ENCODE results near the gene YWHAG.
"Not testable (repeated sequence)": the region's sequence is repeated elsewhere in the genome, so short reads cannot be mapped to it uniquely, and the experiment has no call there.

YWHAG gene

GRCh38 chr7:76358481-76359110 is at the start of gene YWHAG:
TSS of gene YWHAG (minus strand) at chr7:76358991. CDS start at chr7:76358808, 183 bp downstream.
- DNase-seq, result peak; percentile 81 to 92

DNA sequence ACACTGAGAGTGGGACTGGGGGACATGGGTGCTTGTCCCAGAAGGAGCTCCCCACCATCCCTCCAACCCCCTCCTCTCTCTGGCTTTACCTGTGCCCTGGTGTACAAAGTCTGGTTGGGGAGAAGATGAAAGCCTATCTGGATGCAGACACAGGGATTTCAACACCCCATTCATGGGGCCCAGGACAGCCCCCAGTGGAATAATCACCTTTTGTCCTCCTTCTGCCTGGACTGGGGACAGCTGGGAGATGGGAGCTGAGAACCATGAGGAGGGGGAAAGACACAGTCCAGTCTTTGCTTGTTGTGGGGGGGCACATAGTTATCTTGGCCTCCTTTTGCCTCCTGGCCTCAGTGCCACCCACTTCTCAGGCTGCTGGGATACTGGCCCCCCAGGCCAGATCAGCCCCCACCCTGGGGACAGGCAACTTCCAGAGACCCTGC is 49.4 kb upstream of the YWHAG start:
- DNase-seq, result no peak

DNA sequence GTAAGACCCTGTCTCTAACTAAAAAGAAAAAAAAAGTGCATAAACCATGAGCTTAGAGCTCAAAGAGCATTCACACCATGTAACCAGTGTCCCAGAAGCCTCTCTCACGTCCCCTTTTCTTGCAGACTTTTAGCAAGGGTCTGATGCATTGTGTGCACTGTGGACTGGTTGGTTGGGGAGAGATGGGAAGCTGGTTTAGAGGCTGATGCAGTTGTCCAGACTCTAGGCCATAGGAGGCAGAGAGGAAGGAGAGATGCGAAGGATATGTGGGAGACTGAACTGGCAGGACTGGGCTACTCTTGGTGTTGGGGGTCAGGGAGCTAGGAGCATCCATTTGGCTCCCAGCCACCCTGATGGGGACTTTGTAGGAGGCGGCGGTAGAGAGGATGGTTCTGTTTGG is 48.9 kb upstream of the YWHAG start:
- no peak for DNase-seq

DNA sequence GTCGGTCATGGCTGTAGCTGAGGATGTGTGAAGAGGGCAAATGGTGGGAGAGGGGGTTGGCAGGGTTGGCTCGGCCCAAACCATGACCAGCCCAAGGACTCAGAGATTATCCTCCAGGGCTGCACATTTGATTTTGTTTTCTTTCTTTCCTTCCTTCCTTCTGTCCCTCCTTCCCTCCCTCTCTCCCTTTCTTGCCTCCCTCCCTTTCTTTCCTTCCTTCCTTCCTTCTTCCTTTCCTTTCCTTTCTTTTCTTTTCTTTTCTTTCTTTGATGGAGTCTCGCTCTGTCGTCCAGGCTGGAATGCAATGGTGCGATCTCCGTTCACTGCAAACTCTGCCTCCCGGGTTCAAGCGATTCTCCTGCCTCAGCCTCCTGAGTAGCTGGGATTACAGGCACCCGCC is 46.9 kb upstream of the YWHAG start:
- DNase-seq, result no peak

GRCh38 chr7:76403780-76404494 is 45.1 kb upstream of the YWHAG start:
- DNase-seq, result no peak

- not testable (repeated sequence) for DNase-seq
Observed at GRCh38 chr7:76403097-76403496, 44.3 kb upstream of the YWHAG start.

DNA sequence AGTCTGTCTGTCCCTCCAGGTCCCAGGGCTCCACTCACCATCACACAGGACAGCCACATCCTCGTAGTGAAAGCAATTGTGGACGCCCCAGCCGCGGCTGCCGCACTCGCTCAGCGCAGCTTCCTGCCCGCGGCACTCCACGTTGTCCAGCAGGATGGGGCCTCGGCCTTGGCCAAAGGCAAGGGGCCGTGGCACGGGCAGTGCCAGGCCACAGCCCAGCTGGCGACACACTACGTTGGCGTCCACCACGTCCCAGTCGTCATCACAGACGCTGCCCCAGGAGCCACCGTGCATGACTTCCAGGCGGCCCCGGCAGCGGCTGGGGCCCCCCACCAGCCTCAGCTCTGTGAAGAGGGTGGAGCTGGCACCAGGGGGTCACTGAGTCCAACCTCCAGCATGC is 41.5 kb upstream of the YWHAG start:
- DNase-seq, result no peak

GRCh38 chr7:76397409-76398183 is 38.8 kb upstream of the YWHAG start:
- DNase-seq, result peak; percentile 81 to 91

DNA sequence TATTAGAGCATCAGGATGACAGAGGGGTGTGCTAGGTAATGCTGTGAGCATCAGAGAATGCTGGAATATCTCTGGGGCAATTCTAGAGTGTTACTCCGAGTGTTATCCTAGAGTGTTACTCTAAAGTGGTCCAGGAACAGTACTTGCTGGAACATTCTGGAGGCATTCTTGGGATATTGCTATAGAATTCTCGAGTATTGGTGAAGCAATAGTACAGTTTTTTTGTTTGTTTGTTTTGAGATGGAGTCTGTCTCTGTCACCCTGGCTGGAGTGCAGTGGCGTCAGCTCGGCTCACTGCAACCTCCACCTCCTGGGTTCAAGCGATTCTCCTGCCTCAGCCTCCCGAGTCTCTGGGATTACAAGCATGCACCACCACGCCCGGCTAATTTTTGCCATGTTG is 38.1 kb upstream of the YWHAG start:
- no peak for DNase-seq

DNA sequence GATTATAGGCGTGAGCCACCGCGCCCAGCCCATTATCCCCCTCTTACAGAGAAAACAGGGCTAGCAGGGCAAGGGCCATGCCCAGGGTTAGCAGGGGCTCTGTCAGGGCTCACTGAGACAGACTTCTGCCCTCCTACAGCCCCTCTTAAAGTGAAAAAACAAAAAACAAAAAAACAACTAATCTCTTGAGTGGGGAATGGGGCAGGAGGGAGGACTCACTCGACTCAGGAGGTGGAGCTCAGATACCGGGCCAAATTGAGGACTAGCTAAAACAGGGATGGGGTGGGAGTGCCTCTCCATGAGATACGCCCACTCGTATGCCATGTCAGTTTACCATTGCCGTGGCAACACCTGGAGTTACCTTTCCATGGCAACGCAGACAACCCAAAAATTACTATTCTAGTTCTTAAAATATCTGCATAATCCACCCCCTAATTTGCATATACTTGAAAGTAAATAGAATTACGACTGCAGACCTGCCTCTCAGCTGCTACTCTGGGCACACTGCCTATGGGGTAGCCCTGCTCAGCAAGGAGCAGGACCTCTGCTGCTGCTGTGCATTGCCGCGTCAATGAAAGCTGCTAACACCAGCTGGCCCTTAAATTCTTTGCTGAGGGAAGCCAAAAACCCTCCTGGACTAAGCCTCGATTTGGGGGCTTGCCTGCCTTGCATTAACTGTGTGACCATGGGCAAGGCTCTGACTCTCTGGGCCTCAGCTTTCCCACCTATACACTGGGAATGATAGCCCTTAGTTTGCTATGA is 37.4 kb upstream of the YWHAG start:
- DNase-seq, result no peak

DNA sequence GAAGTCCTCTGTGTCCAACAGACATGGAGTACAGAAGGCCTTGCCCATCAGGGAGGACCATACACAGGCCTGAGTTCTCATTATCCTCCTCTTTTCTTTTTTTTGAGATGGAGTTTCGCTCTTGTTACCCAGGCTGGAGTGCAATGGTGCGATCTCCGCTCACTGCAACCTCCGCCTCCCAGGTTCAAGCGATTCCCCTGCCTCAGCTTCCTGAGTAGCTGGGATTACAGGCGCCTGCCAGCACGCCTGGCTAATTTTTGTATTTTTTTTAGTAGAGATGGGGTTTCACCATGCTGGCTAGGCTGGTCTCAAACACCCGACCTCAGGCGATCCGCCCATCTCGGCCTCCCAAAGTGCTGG is 36.8 kb upstream of the YWHAG start:
- not testable (repeated sequence) for DNase-seq

GRCh38 chr7:76394957-76395356 is 36.2 kb upstream of the YWHAG start:
- no peak for DNase-seq

DNA sequence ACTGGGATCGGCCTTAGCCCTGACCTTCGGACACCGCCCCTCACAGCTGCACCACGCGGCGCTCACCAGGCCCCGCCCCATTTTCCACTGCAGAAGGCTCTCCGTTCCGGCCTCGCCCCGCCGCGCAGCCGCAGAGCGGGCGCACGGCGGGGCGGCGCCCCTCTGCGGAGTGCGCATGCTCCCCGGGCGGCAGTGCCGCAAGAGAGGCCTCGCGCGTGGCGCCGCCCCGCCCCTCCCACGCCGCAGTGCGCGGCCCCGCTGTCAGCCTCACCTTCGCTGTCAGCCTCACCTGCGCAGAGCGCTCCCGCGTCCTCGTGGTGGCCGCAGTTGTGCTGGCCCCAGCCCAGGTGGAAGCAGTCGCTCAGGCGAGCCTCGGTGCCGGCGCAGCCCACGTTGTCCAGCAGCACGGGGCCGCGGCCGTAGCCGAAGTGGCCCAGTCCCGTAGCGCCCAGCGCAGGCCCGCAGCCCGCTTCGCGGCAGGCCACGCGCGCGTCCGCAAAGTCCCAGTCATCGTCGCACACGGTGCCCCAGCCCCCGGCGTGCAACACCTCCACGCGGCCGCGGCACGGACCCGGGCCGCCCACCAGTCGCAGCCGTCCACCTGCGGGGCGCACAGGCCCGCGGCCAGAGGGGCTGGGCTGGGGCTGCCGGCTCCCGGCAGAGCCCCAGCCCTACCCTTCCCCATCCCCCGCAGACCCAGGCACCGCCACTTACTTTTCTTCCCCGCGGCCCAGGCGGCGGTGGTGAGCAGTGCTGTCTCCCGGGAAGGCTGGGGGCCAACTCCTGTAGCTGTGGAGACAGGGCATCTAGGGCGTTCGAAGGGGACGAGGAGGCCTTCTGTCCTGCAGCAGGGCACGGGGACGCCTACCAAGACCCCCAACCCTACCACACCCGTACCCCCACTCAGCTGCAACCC is 34.6 kb upstream of the YWHAG start:
- DNase-seq, result peak; percentile 92

DNA sequence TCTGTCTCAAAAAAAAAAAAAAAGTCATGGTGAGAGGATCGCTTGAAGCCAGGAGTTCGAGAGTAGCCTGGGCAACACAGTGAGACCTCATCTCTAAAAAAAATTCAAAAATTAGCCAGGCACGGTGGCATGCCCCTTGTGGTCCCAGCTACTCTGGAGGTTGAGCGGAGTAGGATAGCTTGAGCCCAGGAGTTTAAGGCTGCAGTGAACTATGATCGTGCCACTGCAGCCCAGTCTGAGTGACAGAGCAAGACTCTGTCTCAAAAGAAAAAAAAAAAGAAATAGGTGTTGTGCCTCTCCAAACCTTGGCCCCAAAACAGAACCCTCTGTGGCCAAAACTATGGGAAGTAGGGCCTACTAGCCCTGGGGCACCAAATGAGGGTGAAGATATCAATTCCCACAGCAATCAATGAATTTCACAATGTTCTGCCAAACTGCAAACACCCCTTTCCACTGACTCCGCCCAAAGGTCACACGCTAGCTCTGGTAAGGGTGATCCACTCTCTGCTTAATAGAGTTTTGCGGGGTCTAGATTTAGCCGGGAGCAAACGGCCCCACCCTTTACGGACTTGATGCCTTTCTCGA is 33.8 kb upstream of the YWHAG start:
- DNase-seq, result no peak

DNA sequence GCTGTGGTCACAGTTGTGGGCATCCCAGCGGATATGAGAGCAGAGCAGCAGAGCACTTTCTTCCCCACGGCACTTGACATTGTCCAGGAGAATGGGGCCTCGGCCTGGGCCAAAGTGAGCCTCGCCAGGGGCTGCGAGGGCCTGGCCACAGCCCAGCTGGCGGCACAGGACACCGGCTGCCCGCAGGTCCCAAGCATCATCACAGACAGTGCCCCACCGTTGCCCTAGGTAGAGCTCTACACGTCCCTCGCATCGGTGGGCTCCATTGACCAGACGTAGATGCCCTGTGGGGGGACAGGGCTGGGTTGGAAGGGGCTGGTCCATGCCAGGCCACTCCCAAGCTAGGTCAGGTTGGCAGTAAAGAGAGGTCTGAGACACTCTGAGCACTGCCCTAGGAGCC is 31.3 kb upstream of the YWHAG start:
- DNase-seq, result no peak

DNA sequence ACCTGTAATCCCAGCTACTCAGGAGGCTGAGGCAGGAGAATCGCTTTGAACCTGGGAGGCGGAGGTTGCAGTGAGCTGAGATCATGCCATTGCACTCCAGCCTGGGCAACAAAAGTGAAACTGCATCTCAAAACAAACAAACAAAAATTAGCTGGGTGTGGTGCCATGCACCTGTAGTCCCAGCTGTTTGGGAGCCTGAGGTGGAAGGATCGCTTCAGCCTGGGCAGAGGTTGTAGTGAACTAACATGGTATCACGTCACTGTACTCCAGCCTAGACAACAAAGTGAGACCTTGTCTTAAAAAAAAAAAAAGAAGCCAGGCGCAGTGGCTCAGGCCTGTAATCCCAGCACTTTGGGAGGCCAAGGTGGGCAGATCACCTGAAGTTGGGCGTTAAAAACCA is 29.0 kb upstream of the YWHAG start:
- not testable (repeated sequence) for DNase-seq

- no peak for DNase-seq
Observed at GRCh38 chr7:76386691-76387260, 28.0 kb upstream of the YWHAG start.

GRCh38 chr7:76383089-76383944 is 24.5 kb upstream of the YWHAG start:
- no peak for DNase-seq

DNA sequence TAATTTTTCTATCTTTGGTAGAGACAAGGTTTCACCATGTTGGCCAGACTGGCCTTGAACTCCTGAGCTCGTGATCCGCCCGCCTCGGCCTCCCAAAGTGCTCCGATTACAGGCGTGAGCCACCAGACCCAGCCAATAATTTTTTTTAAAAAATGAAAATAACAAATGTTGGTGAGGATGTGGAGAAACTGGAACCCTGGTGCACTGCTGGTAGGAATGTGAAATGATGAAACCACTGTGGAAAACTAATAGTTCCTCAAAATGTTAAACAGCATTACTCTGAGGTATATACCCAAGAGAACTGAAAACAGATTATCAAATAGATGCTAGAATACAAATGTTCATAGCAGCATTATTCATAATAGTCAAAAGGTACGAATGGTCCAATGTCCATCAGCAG is 23.0 kb upstream of the YWHAG start:
- no peak for DNase-seq

- no peak for DNase-seq
Observed at GRCh38 chr7:76380623-76380966, 21.8 kb upstream of the YWHAG start.
